ENCODE data around the gene SPRED2. TPM values are rescaled to one million over a fixed set of nuclear protein-coding genes. Genes with fewer than 3 reads are reported as not detected.

The SPRED2 gene
- total and polyA plus RNA-seq, 11 donors, result 7.0 to 24.4 (median 16.1) TPM

DNA sequence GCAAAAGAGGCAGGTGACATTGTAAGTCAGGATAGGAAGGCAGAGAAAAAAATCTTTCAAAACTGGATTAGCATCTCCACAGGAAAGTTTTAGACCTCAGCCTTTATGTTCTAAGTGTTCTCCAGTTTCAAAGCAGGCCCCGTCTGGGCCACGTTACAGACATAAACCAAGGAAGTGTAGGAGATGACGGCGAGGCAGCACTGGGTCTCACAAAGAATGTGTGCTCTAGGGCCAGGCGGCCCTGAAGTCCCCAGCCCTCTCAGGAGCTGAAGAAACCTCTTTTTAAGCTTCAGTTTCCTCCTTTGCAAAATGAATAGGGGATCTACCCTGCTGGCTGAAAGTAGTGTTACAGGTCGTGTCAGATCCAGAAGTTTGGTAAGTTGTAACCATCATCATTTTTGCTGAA lies 81.7 kb downstream of the SPRED2 start:
- TF ChIP-seq POLR2A (IDR thresholded peaks at IDR 0.05), result no peak
- TF ChIP-seq, protein P1, sequence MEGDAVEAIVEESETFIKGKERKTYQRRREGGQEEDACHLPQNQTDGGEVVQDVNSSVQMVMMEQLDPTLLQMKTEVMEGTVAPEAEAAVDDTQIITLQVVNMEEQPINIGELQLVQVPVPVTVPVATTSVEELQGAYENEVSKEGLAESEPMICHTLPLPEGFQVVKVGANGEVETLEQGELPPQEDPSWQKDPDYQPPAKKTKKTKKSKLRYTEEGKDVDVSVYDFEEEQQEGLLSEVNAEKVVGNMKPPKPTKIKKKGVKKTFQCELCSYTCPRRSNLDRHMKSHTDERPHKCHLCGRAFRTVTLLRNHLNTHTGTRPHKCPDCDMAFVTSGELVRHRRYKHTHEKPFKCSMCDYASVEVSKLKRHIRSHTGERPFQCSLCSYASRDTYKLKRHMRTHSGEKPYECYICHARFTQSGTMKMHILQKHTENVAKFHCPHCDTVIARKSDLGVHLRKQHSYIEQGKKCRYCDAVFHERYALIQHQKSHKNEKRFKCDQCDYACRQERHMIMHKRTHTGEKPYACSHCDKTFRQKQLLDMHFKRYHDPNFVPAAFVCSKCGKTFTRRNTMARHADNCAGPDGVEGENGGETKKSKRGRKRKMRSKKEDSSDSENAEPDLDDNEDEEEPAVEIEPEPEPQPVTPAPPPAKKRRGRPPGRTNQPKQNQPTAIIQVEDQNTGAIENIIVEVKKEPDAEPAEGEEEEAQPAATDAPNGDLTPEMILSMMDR (IDR thresholded peaks at IDR 0.05), result peak in 7 of 12 donors; percentile 7 to 39 (median 15)
- Histone ChIP-seq H3K9me3 (no peaks in the 10 kb centered on the region), H3K36me3 (no peaks in the 10 kb centered on the region), H3K27me3 (no peaks in the 10 kb centered on the region), H3K4me3 (no peak overlapping the region), H3K4me1 (peaks cover 3 to 54% (median 41%) of the 10 kb centered on the region in 12 donors), H3K27ac (peak overlapping the region in 10 of 12 donors; percentile 2 to 54 (median 25))
- peak in 3 of 4 donors; percentile 5 to 37 (median 34) for ATAC-seq
- intact Hi-C loops (cut with DNase I), result loop anchor here in 1 of 10 donors (5.0 kb wide), 1 partner anchor 38 kb away; no protein-coding TSS in a partner anchor
- no peak for DNase-seq
- WGBS, 4 donors, result 48 to 65% (median 59%) methylated on average over 6 of the region's 6 CpGs

DNA sequence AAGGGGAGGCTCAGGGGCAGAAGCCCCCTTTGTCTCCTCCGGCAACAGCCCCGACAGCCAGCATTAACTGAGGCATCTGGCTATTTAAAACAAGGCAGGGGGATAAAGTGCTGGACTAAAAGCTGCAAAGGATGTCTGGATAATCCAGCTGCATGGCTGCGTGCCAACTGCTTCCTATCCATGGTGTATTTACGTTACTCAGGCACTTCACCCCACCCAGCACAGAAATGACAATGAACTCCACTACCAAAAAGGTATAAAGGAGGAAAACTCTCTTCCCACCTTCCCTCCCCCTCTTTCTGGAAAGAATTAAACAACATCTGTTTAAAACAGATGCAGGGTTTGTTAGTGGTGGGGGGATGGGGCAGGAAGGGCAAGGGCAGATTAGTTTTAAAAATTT lies 82.5 kb downstream of the SPRED2 start:
- H3K27me3 ChIP-seq, result no peaks in the 10 kb centered on the region
- TF ChIP-seq, protein P1 (IDR thresholded peaks at IDR 0.05), result no peak
- TF ChIP-seq POLR2A (IDR thresholded peaks at IDR 0.05), result no peak
- intact Hi-C loops (cut with DNase I), result loop anchor here in 1 of 10 donors (5.0 kb wide), 1 partner anchor 38 kb away; no protein-coding TSS in a partner anchor
- DNase-seq (peak; percentile 55 to 82 (median 74)), ATAC-seq (peak in 2 of 4 donors; percentile 28 to 60)
- H3K36me3 ChIP-seq, result no peaks in the 10 kb centered on the region
- H3K4me3 ChIP-seq, result no peak overlapping the region
- no peaks in the 10 kb centered on the region for H3K9me3 ChIP-seq
- peak overlapping the region in 7 of 12 donors; percentile 2 to 54 (median 47) for H3K27ac ChIP-seq
- peaks cover 3 to 57% (median 40%) of the 10 kb centered on the region in 12 donors for H3K4me1 ChIP-seq
- WGBS, 4 donors, result 12 to 23% (median 17%) methylated on average over 4 of the region's 4 CpGs

- TF ChIP-seq, protein P1 (IDR thresholded peaks at IDR 0.05), result no peak
- no peak for TF ChIP-seq POLR2A (IDR thresholded peaks at IDR 0.05)
- DNase-seq (no peak), ATAC-seq (no peak)
- Histone ChIP-seq H3K4me1 (peaks cover 3 to 55% (median 31%) of the 10 kb centered on the region in 12 donors), H3K27me3 (no peaks in the 10 kb centered on the region), H3K27ac (no peak overlapping the region), H3K36me3 (peaks cover 0 to 17% (median 0%) of the 10 kb centered on the region in 9 donors), H3K4me3 (no peak overlapping the region), H3K9me3 (no peaks in the 10 kb centered on the region)
- 98% methylated on average over 2 of the region's 2 CpGs for WGBS, 4 donors
- intact Hi-C loops (cut with DNase I), result no loop called here
Measured at GRCh38 chr2:65347913-65348312, 84.5 kb downstream of the SPRED2 start.

- Histone ChIP-seq H3K9me3 (no peaks in the 10 kb centered on the region), H3K27ac (no peak overlapping the region), H3K4me3 (no peak overlapping the region), H3K36me3 (peaks cover 0 to 31% (median 3%) of the 10 kb centered on the region in 9 donors), H3K27me3 (no peaks in the 10 kb centered on the region), H3K4me1 (peaks cover 3 to 40% (median 16%) of the 10 kb centered on the region in 12 donors)
- intact Hi-C loops (cut with DNase I), result no loop called here
- DNase-seq, result no peak
- no peak for ATAC-seq
- WGBS, 4 donors, result 79 to 83% (median 81%) methylated on average over 3 of the region's 3 CpGs
- TF ChIP-seq, protein P1 (IDR thresholded peaks at IDR 0.05), result no peak
- no peak for TF ChIP-seq POLR2A (IDR thresholded peaks at IDR 0.05)
Measured at GRCh38 chr2:65345631-65346030, 86.8 kb downstream of the SPRED2 start.
